ENCODE results near the gene ORAI2.
"Not testable (repeated sequence)": the region's sequence is repeated elsewhere in the genome, so short reads cannot be mapped to it uniquely, and the experiment has no call there.

DNA sequence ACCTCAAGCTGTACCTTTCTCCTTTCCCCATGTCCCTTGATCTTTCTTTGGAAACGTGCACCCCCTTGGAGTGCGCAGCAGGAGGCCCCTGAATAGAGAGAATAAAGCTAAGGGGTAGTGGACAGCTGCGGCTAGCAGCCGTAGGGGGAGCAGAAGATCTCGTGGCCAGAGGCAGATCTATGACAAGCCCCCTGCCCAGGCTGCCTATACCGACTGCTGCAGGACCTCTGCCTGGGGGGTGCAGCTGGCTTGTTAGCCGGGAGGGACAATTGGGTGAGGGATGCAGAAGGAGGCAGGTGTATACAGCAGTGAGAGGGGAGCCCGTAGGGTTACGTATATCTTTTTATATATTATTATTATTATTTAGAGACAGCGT lies 45.8 kb downstream of the ORAI2 start:
- TF ChIP-seq, protein P1, sequence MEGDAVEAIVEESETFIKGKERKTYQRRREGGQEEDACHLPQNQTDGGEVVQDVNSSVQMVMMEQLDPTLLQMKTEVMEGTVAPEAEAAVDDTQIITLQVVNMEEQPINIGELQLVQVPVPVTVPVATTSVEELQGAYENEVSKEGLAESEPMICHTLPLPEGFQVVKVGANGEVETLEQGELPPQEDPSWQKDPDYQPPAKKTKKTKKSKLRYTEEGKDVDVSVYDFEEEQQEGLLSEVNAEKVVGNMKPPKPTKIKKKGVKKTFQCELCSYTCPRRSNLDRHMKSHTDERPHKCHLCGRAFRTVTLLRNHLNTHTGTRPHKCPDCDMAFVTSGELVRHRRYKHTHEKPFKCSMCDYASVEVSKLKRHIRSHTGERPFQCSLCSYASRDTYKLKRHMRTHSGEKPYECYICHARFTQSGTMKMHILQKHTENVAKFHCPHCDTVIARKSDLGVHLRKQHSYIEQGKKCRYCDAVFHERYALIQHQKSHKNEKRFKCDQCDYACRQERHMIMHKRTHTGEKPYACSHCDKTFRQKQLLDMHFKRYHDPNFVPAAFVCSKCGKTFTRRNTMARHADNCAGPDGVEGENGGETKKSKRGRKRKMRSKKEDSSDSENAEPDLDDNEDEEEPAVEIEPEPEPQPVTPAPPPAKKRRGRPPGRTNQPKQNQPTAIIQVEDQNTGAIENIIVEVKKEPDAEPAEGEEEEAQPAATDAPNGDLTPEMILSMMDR (IDR thresholded peaks at IDR 0.05) = not testable (repeated sequence)
- not testable (repeated sequence) for TF ChIP-seq MAZ (IDR thresholded peaks at IDR 0.05; ENCODE audit: borderline replicate concordance, low read depth, low read length); ESRRA (IDR thresholded peaks at IDR 0.05; ENCODE audit: borderline replicate concordance, low read length); SMC3 (IDR thresholded peaks at IDR 0.05); POLR2A (IDR thresholded peaks at IDR 0.05; ENCODE audit: low read length)
- TF ChIP-seq, protein P2, sequence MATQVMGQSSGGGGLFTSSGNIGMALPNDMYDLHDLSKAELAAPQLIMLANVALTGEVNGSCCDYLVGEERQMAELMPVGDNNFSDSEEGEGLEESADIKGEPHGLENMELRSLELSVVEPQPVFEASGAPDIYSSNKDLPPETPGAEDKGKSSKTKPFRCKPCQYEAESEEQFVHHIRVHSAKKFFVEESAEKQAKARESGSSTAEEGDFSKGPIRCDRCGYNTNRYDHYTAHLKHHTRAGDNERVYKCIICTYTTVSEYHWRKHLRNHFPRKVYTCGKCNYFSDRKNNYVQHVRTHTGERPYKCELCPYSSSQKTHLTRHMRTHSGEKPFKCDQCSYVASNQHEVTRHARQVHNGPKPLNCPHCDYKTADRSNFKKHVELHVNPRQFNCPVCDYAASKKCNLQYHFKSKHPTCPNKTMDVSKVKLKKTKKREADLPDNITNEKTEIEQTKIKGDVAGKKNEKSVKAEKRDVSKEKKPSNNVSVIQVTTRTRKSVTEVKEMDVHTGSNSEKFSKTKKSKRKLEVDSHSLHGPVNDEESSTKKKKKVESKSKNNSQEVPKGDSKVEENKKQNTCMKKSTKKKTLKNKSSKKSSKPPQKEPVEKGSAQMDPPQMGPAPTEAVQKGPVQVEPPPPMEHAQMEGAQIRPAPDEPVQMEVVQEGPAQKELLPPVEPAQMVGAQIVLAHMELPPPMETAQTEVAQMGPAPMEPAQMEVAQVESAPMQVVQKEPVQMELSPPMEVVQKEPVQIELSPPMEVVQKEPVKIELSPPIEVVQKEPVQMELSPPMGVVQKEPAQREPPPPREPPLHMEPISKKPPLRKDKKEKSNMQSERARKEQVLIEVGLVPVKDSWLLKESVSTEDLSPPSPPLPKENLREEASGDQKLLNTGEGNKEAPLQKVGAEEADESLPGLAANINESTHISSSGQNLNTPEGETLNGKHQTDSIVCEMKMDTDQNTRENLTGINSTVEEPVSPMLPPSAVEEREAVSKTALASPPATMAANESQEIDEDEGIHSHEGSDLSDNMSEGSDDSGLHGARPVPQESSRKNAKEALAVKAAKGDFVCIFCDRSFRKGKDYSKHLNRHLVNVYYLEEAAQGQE (IDR thresholded peaks at IDR 0.05) = not testable (repeated sequence)
- TF ChIP-seq, protein P3, sequence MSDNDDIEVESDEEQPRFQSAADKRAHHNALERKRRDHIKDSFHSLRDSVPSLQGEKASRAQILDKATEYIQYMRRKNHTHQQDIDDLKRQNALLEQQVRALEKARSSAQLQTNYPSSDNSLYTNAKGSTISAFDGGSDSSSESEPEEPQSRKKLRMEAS (IDR thresholded peaks at IDR 0.05) = not testable (repeated sequence)
